GM11168 (cell line): ENCODE measurements around the gene NDC80.

ENCODE experiments used
- in situ Hi-C: fragments of 300-500 bp; cut with MboI; formaldehyde crosslinking; loops from one replicate; pipeline ENCODE4 v1.12.0; 2022; ENCODE audit warnings: low sequenced_read_pairs; ENCODE audit not compliant: unreplicated experiment

Gene NDC80

DNA sequence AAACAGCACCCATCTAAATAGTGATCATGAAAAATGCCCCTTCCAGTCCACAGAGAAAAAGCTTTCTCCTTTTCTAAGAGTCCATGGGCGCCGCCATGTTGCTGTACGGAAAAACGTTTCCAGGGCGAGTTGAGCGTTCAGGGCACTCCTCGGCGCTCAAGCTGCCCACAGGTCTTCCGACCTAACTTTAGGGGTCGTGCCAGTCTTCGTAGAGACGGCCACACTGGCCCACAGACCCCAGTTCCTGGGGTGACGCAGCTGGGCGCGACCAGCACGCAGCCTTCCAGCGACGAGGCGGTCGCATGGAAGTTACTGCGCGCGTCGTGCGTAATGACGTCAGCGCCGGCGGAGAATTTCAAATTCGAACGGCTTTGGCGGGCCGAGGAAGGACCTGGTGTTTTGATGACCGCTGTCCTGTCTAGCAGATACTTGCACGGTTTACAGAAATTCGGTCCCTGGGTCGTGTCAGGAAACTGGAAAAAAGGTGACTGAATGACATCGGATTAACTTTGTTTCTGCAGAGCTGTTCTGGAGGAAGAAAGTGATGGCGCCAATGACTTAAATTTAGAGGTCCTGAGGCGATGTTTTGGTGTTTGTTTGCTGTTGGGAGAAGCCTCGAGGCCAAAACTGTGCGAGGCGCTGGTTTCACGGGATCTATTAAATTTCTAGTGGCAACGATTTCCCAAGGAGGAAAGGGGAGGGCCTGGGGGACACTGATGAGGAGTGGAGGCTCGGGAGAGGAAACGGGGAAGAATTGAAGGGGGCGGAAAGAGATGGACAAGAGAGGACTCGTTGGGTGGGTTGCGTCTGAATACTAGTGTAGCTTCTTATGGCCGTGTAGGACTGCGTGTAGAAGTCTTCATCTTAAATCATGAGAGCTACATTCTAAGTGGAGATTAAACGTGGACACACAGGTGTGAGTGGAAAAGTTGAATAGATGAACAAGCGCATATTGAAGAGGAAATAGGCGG is at the start of gene NDC80, which contains the start of gene METTL4:
Gene NDC80, plus strand, starts transcription at position 358 of the 971 bp plus-strand sequence. CDS start 1,429 bp downstream, outside the sequence.
Gene METTL4, minus strand, starts transcription at position 306 of the 971 bp plus-strand sequence. CDS start 4,289 bp downstream, outside the sequence.
- in situ Hi-C loops: no loop called here

DNA sequence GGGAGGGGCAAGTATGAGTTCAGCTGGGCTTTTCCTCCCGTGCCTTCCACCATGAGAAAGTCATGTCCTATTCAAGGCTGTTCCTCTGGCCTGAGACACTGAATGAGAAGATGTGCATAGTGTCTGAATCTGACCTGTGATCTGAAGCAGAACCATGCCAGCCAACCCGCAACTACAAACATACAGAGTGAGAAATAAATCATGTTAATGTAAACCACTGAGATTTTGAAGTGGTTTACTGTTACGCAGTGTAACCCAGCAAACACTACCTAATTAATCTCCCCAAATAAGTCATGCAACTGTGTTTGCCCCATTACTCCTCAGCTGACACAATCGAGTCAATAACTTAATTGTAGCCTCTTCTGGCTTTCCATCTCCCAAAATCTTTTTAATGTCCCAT is 49.2 kb upstream of the NDC80 start:
- in situ Hi-C loops: no loop called here

- in situ Hi-C loops: loop anchor here (25.0 kb wide), 3 partner anchors 187 to 1662 kb away; no protein-coding TSS in a partner anchor
Measured at GRCh38 chr18:2524794-2525198, 46.6 kb upstream of the NDC80 start.

DNA sequence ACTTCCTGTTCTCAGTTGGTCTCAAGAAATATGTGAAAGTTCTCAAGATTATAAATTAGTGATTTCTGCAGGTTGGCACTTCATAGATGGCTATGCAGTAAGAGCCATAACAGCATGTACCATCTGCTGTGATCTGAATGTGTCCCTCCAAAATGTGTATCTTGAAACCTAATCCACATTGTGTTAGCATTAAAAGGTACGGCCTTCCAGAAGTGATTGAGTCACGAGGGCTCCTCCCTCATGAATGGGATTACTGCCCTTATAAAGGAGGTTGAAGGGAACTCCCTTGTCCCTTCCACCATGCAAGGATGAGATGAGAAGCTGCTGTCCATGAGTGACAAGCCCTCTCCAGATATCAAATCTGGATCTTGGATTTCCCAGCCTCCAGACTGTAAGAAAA is 45.0 kb upstream of the NDC80 start:
- in situ Hi-C loops: loop anchor here (25.0 kb wide), 3 partner anchors 189 to 1664 kb away; no protein-coding TSS in a partner anchor

DNA sequence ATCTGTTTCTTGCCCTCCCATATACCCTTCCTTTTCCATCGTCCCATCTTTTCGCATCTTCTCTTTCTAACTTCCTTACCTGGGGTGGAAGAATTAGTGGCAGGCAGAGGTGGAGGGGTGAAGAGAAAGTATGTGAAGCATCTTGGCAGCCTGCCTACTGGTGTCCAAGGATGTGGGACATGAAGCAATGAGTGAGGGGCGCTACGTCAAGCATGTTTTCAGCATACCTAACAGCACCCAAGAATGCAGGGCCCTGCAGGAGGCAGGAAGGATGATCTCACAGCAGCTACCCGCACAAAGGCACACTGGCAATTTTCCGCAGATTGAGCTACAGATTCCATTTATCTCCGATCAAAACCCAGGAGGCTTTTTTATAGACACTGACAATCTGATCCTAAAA is 42.2 kb upstream of the NDC80 start:
- in situ Hi-C loops: loop anchor here (25.0 kb wide), 3 partner anchors 192 to 1667 kb away; no protein-coding TSS in a partner anchor

DNA sequence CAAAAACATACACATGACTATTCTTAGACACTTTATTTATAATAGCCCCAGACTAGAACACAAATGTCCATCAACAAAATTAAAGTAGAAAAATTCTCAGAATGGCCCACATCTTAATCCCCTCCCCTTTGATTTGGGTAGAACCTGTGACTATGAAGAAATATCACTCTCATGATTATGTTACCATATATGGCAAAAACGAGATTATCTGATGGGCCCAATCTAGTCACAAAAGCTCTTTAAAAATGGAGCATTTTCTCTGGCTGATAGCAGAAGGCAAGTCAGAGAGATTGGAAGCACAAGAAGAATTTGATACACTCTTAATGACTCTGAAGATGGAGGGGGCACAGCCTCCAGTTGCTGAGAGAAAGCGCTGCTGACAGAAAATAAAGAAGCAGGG is 39.6 kb upstream of the NDC80 start:
- in situ Hi-C loops: loop anchor here (25.0 kb wide), 3 partner anchors 194 to 1669 kb away; no protein-coding TSS in a partner anchor

- in situ Hi-C loops: loop anchor here (25.0 kb wide), 3 partner anchors 195 to 1670 kb away; no protein-coding TSS in a partner anchor
Measured at GRCh38 chr18:2532797-2533196, 38.6 kb upstream of the NDC80 start.

DNA sequence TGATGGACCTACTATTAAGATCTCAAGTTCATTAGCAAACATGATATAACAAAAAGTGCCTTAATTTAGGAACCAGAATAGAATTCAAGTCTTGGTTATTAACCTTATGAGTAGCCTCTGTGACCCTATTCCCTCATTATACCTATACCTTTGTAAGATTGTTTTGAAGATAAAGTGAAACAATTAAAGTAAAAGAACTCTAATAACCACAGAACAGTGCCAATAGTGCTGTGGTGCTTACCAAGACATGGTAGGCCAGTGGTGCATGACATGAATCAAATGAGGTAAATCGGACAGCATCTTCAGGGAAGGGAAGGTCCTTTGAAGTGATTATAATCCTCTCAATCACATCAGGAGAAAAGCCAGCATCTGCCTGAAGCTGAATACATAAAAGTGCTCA is 36.5 kb upstream of the NDC80 start:
- in situ Hi-C loops: loop anchor here (25.0 kb wide), 3 partner anchors 198 to 1673 kb away; no protein-coding TSS in a partner anchor

DNA sequence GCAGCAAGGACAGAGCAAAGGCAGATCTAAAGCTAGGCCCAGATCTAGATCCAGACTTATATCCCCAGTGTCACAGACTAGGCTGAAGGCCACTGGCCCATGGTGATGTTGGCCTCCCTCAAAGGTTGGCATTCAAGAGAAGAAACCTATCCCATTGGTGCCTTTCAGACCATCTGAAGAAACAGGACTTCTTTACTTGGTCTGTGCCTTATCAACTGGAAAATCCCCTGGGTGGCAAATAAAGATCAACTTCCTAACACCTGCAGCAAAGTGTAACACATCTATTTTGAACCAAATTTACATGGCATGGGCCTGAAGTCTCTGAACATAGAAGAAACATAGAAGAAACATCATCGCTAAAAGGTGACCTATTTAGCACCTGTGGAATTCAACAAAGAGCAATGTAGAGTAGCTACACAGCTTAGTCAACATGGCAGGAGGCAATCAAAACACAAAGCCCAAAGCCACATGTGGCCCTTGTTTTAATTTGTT is 35.9 kb upstream of the NDC80 start:
- in situ Hi-C loops: loop anchor here (25.0 kb wide), 3 partner anchors 198 to 1673 kb away; no protein-coding TSS in a partner anchor

GRCh38 chr18:2536063-2536462 is 35.3 kb upstream of the NDC80 start:
- in situ Hi-C loops: loop anchor here (25.0 kb wide), 3 partner anchors 199 to 1674 kb away; no protein-coding TSS in a partner anchor

DNA sequence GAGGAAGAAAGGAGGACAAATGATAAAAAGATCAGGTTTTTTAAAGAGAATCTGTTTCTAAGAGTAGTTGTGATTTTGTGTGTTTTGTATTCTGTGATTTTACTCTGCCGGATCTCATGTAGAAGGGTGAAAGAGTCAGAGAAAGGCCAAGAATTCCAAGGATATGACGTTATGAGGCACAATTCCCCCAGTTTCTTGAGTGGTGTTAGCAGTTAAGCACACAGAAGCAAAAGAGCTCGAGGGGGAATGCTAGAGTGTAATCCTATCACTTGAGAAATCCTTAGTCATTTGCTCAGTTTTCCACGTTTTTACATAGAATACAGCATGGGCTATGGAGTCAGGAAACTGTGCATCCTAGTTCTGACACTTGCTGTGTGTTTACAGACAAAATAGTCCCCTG is 34.9 kb upstream of the NDC80 start:
- in situ Hi-C loops: loop anchor here (25.0 kb wide), 3 partner anchors 199 to 1674 kb away; no protein-coding TSS in a partner anchor

- in situ Hi-C loops: loop anchor here (25.0 kb wide), 3 partner anchors 200 to 1675 kb away; no protein-coding TSS in a partner anchor
Measured at GRCh38 chr18:2537296-2537695, 34.1 kb upstream of the NDC80 start.

- in situ Hi-C loops: loop anchor here (25.0 kb wide), 3 partner anchors 201 to 1676 kb away; no protein-coding TSS in a partner anchor
Measured at GRCh38 chr18:2538236-2538635, 33.1 kb upstream of the NDC80 start.

GRCh38 chr18:2538844-2539243 is 32.5 kb upstream of the NDC80 start:
- in situ Hi-C loops: loop anchor here (25.0 kb wide), 3 partner anchors 202 to 1677 kb away; no protein-coding TSS in a partner anchor

DNA sequence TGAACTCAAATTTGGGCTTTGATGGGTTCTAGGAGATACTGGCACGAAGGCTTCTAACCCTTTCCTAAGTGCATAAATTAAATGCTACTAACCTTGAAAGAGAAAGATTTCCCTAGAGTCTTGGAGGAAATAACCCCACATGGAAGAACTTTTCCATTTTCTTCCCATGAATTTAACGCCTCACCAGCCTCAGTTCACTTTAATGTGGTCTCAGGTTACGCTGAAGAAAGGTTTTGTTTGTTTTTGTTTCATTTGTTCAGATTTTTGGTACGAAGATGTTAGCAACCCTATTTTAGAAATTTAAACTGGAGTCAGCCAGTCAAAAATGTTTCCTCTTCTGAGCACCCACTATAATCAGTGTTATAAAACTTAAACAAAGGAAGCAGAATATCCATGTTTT is 30.8 kb upstream of the NDC80 start:
- in situ Hi-C loops: loop anchor here (25.0 kb wide), 3 partner anchors 203 to 1678 kb away; no protein-coding TSS in a partner anchor

- in situ Hi-C loops: loop anchor here (25.0 kb wide), 3 partner anchors 205 to 1680 kb away; no protein-coding TSS in a partner anchor
Measured at GRCh38 chr18:2541925-2542563, 29.3 kb upstream of the NDC80 start.

DNA sequence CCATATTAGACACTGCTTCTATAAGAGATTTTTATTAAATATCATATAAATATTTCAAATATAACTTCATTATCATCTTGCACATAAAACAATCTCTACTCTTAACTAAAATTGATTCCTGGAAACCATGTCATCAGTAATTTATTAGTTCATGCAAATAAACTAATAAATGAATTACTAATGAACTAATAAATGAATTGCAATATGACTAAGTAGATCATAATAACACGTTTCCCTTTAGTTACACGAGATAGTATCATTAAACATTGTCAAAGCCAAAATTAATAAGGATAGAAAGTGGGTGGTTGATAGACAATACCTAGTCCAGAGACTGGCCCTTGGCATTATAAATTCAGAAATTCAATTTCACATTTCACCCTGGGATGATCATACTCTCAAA is 26.2 kb upstream of the NDC80 start:
- in situ Hi-C loops: loop anchor here (25.0 kb wide), 3 partner anchors 208 to 1683 kb away; no protein-coding TSS in a partner anchor

DNA sequence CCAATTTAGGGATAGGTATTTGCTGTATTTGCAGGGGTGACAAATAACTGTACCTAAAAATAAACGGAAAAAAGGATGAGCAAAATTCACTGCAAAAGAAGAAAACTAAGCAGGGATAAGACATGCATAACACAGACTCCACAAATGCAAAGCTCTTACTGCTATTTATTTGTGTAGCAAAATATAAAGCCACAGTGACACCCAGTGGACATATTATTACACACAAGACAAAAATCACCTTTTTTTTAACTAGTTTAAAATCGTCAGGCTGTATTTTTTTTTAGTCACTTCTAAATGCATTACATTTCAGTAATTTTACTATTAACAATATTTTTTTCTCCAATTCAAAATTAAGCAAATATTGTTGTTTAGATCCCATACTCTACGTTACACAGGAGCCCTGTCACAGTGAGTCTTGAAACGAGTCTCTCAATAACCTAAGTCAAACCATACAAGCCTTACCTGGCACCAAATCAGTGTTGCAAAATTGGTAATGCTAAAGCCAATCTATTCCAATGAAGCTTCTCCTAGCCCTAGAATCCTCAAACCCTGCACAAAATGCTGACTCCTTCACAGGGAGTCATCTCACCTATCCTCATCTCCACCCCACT is 23.8 kb upstream of the NDC80 start:
- in situ Hi-C loops: loop anchor here (25.0 kb wide), 3 partner anchors 210 to 1685 kb away; no protein-coding TSS in a partner anchor

GRCh38 chr18:2549462-2549861 is 21.9 kb upstream of the NDC80 start:
- in situ Hi-C loops: loop anchor here (25.0 kb wide), 3 partner anchors 212 to 1687 kb away; no protein-coding TSS in a partner anchor
